Neuronal stem cell (in vitro differentiated cells): ENCODE data around the gene HEY2.

Experiments used
- DNase-seq: peaks from one replicate; pipeline ENCODE4 v3.0.0-alpha.2; 2013; ENCODE audit warnings: low spot score
- H2AFZ ChIP-seq: one replicate; pipeline ENCODE4 v1.6.1; 2013; ENCODE audit warnings: mild to moderate bottlenecking, low read length, inconsistent platforms
- H2AK5ac ChIP-seq: 2 replicates; pipeline ENCODE4 v1.6.1; 2013; ENCODE audit warnings: low read depth, mild to moderate bottlenecking, inconsistent platforms, low read length, moderate library complexity, mixed read lengths
- H2BK120ac ChIP-seq: 2 replicates; pipeline ENCODE4 v1.6.1; 2013; ENCODE audit warnings: low read depth, mild to moderate bottlenecking, inconsistent platforms, low read length, moderate library complexity, mixed read lengths
- H2BK12ac ChIP-seq: one replicate; pipeline ENCODE4 v1.6.1; 2013; ENCODE audit warnings: low read length, inconsistent platforms
- H2BK15ac ChIP-seq: 2 replicates; pipeline ENCODE4 v1.6.1; 2013; ENCODE audit warnings: mild to moderate bottlenecking, low read length, inconsistent platforms, mixed read lengths
- H2BK5ac ChIP-seq: one replicate; pipeline ENCODE4 v1.6.1; 2013; ENCODE audit warnings: inconsistent platforms, mild to moderate bottlenecking, low read length, moderate library complexity
- H3K14ac ChIP-seq: one replicate; pipeline ENCODE4 v1.6.1; 2013; ENCODE audit warnings: low read length, inconsistent platforms
- H3K18ac ChIP-seq: 2 replicates; pipeline ENCODE4 v1.6.1; 2013; ENCODE audit warnings: low read length, inconsistent platforms
- H3K23ac ChIP-seq: 2 replicates; pipeline ENCODE4 v1.6.1; 2013; ENCODE audit warnings: low read depth, mild to moderate bottlenecking, mixed read lengths, low read length, inconsistent platforms; ENCODE audit not compliant: poor library complexity
- H3K27ac ChIP-seq: replicated peaks from 3 replicates; pipeline ENCODE4 v1.5.1; 2013; ENCODE audit warnings: low read length, inconsistent platforms
- H3K27me3 ChIP-seq, 3 experiments: 2 replicates each; pipeline ENCODE4 v1.6.1; 2013; ENCODE audit warnings: low read length in 3 of 3, mild to moderate bottlenecking in 2 of 3, inconsistent platforms in 1 of 3, low read depth in 1 of 3, mixed read lengths in 1 of 3, moderate library complexity in 1 of 3; ENCODE audit not compliant: control insufficient read depth in 3 of 3, insufficient read depth in 3 of 3
- H3K36me3 ChIP-seq, 2 donors: replicated peaks in 1 of 2; 2 replicates each; pipeline ENCODE4 v1.6.1; 2013; ENCODE audit warnings: low read length in 2 of 2; ENCODE audit not compliant: control insufficient read depth in 2 of 2, insufficient read depth in 2 of 2
- H3K4ac ChIP-seq: 2 replicates; pipeline ENCODE4 v1.6.1; 2013; ENCODE audit warnings: inconsistent platforms, mild to moderate bottlenecking, low read length, moderate library complexity
- H3K4me1 ChIP-seq, 2 donors: 1 replicate in 1 of 2; 2 replicates in 1 of 2; pipeline ENCODE4 v1.6.1; 2013; ENCODE audit warnings: low read length in 2 of 2, low read depth in 1 of 2; ENCODE audit not compliant: control insufficient read depth in 2 of 2, insufficient read depth in 1 of 2
- H3K4me2 ChIP-seq: one replicate; pipeline ENCODE4 v1.6.1; 2013; ENCODE audit warnings: mild to moderate bottlenecking, low read length, inconsistent platforms; ENCODE audit not compliant: insufficient read depth, poor library complexity, severe bottlenecking
- H3K4me3 ChIP-seq, 2 donors: 2 replicates each; pipeline ENCODE4 v1.5.1; 2013; ENCODE audit warnings: low read length in 2 of 2, mild to moderate bottlenecking in 2 of 2, inconsistent platforms in 1 of 2, moderate library complexity in 1 of 2
- H3K79me1 ChIP-seq: one replicate; pipeline ENCODE4 v1.6.1; 2013; ENCODE audit warnings: low read depth, mild to moderate bottlenecking, inconsistent platforms, low read length, moderate library complexity
- H3K9ac ChIP-seq: one replicate; pipeline ENCODE4 v1.6.1; 2013; ENCODE audit warnings: mild to moderate bottlenecking, low read depth, low read length, inconsistent platforms; ENCODE audit not compliant: poor library complexity
- H3K9me3 ChIP-seq, 2 donors: replicated peaks in 1 of 2; 2 replicates each; pipeline versions ENCODE3 to v1.6.1; 2013; ENCODE audit warnings: low read length in 2 of 2, mild to moderate bottlenecking in 2 of 2, inconsistent platforms in 1 of 2, low read depth in 1 of 2, mixed read lengths in 1 of 2, moderate library complexity in 1 of 2; ENCODE audit not compliant: control insufficient read depth in 2 of 2, insufficient read depth in 1 of 2
- H4K8ac ChIP-seq: one replicate; pipeline ENCODE4 v1.6.1; 2013; ENCODE audit warnings: low read depth, mild to moderate bottlenecking, inconsistent platforms, low read length, moderate library complexity
- H4K91ac ChIP-seq: one replicate; pipeline ENCODE4 v1.6.1; 2013; ENCODE audit warnings: low read length, low read depth, mild to moderate bottlenecking, inconsistent platforms; ENCODE audit not compliant: poor library complexity
- WGBS, 2 donors: extraction: QIAGEN DNeasy Blood & Tissue Kit; methylation state at CpG; one replicate each; pipeline ENCODE4 v1.1.7; 2013; ENCODE audit warnings: missing lambda C conversion rate in 2 of 2, mixed read lengths in 1 of 2; ENCODE audit not compliant: insufficient read length in 2 of 2, insufficient replicate concordance in 1 of 2; ENCODE audit errors: extremely low coverage in 2 of 2; 5-methylcytosine and 5-hydroxymethylcytosine counted together

The HEY2 gene

DNA sequence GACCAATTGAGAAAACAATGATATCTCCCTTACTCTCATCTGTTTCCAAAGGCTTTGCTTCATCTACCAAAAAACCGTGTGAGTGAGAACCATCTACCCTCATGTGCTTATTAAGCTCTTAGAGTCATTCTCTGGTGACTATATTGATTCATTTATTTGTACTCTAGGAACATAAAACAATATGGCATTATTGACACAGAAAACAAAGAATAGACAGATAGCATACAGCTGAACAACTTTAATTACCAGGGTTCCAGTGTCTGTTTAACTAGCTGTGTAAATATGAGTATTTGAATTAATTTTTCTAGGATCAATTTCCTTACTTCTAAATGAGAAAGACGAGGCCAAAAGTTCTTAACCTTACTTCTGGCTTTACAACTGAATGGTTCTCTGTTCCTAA, 31.3 kb upstream of the HEY2 start:
- Histone ChIP-seq H3K23ac (no peak overlapping the region), H2AK5ac (no peak overlapping the region), H2BK15ac (no peak overlapping the region), H3K4ac (no peak overlapping the region), H3K18ac (no peak overlapping the region), H3K79me1 (no peaks in the 10 kb centered on the region), H4K8ac (no peak overlapping the region), H2AFZ (no peak overlapping the region), H3K27ac (no peak overlapping the region), H3K14ac (no peak overlapping the region), H3K4me3 (no peak overlapping the region), H4K91ac (no peak overlapping the region), H3K27me3 (peaks cover 0 to 58% (median 0%) of the 10 kb centered on the region in 3 experiments), H3K36me3 (no peaks in the 10 kb centered on the region), H3K9me3 (no peaks in the 10 kb centered on the region), H3K4me2 (no peak overlapping the region), H2BK120ac (no peak overlapping the region), H2BK5ac (no peak overlapping the region), H2BK12ac (no peak overlapping the region), H3K9ac (no peak overlapping the region), H3K4me1 (peaks cover 0 to 5% of the 10 kb centered on the region in 2 donors)
- DNase-seq: no peak
- WGBS, 2 donors: no CpG with 5 or more reads among the region's 2 CpGs

DNA sequence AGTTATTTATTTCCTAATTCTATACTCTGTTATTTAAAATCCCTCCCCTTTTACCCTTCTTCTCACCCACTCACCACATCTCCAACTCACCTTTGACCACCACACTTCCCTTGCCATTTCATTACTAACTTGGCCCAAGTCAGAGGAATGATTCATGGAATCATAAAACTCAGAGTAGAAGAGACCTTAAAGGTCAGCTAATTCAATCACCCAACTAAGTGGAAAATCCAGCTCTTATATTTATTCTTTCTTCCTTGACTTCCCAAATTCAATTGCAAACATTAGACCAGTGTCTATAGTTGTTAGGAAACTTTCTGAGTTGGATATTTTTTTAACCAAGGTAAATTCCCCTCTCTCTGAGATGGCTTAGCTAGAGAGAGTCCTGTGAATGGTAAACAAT, 26.5 kb upstream of the HEY2 start:
- Histone ChIP-seq H3K4ac (no peak overlapping the region), H3K4me3 (no peak overlapping the region), H3K4me2 (no peak overlapping the region), H2BK12ac (no peak overlapping the region), H3K27ac (no peak overlapping the region), H2AK5ac (no peak overlapping the region), H3K27me3 (peaks cover 0 to 43% (median 0%) of the 10 kb centered on the region in 3 experiments), H3K18ac (no peak overlapping the region), H3K9me3 (no peaks in the 10 kb centered on the region), H4K91ac (no peak overlapping the region), H2AFZ (no peak overlapping the region), H2BK15ac (no peak overlapping the region), H3K4me1 (no peaks in the 10 kb centered on the region), H4K8ac (no peak overlapping the region), H2BK120ac (no peak overlapping the region), H3K79me1 (no peaks in the 10 kb centered on the region), H3K14ac (no peak overlapping the region), H3K9ac (no peak overlapping the region), H2BK5ac (no peak overlapping the region), H3K36me3 (no peaks in the 10 kb centered on the region), H3K23ac (no peak overlapping the region)
- DNase-seq: no peak

DNA sequence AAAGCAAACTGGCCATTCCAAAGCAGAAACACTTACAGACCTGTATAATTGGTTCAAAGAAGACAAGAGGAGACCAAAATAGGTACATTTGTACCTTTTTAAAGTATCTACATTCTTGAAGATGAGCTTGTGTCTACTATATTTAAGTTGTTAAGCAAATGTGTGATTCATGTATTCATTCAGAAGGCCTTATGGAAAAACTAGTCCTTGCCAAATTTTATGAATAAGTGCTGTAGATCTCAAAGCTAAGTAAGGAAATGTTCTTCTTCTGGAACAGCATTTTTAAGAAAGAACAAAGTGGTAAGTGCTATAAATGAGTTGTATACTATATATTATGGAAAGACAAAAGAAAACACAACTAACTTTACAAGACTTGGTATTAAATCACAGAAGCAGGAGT, 22.2 kb upstream of the HEY2 start:
- peaks cover 0 to 4% of the 10 kb centered on the region in 2 donors for H3K4me1 ChIP-seq
- no peak overlapping the region for H3K27ac ChIP-seq
- no peaks in the 10 kb centered on the region for H3K79me1 ChIP-seq
- no peak overlapping the region for H3K18ac ChIP-seq
- no peak overlapping the region for H2AK5ac ChIP-seq
- H2BK15ac ChIP-seq: no peak overlapping the region
- H3K4me2 ChIP-seq: no peak overlapping the region
- H3K9me3 ChIP-seq: peaks cover 0 to 3% of the 10 kb centered on the region in 2 donors
- H2BK120ac ChIP-seq: no peak overlapping the region
- H4K8ac ChIP-seq: no peak overlapping the region
- no peaks in the 10 kb centered on the region for H3K36me3 ChIP-seq
- no peak overlapping the region for H3K14ac ChIP-seq
- H2AFZ ChIP-seq: no peak overlapping the region
- H3K27me3 ChIP-seq: peaks cover 0 to 51% (median 0%) of the 10 kb centered on the region in 3 experiments
- no peak overlapping the region for H2BK5ac ChIP-seq
- H3K4me3 ChIP-seq: no peak overlapping the region
- no peak overlapping the region for H3K4ac ChIP-seq
- no peak overlapping the region for H3K9ac ChIP-seq
- no peak for DNase-seq
- H2BK12ac ChIP-seq: no peak overlapping the region
- H3K23ac ChIP-seq: no peak overlapping the region
- no peak overlapping the region for H4K91ac ChIP-seq

DNA sequence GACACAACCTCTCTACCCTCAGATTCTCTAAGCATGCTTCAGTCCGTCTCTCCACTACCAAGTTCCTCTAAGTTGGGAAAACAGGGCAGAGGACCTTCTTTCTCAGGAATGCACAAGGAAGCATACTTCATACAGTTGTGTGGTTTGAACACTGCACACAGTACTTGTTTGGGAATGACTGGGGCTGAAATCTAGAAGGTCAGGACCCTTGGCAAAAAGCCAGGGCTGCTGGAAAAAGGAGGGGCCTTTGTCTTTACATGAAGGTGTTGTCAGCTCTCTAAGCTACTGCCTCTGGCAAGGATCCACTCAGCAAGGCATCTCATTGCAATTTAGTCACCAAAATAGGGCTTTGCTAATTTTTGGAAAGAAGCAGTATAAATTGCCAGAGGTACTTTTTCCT, 20.7 kb upstream of the HEY2 start:
- H2AK5ac ChIP-seq: no peak overlapping the region
- H3K79me1 ChIP-seq: no peaks in the 10 kb centered on the region
- H3K4ac ChIP-seq: no peak overlapping the region
- H2BK120ac ChIP-seq: no peak overlapping the region
- H4K91ac ChIP-seq: no peak overlapping the region
- H4K8ac ChIP-seq: no peak overlapping the region
- H2BK5ac ChIP-seq: no peak overlapping the region
- peaks cover 0 to 57% (median 0%) of the 10 kb centered on the region in 3 experiments for H3K27me3 ChIP-seq
- no peak overlapping the region for H3K9ac ChIP-seq
- DNase-seq: no peak
- H3K27ac ChIP-seq: no peak overlapping the region
- no peak overlapping the region for H2AFZ ChIP-seq
- no peak overlapping the region for H3K4me3 ChIP-seq
- H3K23ac ChIP-seq: no peak overlapping the region
- H2BK15ac ChIP-seq: no peak overlapping the region
- no peak overlapping the region for H3K14ac ChIP-seq
- no peak overlapping the region for H2BK12ac ChIP-seq
- H3K36me3 ChIP-seq: no peaks in the 10 kb centered on the region
- H3K4me2 ChIP-seq: no peak overlapping the region
- no CpG with 5 or more reads among the region's 1 CpG for WGBS, 2 donors
- H3K9me3 ChIP-seq: peaks cover 0 to 3% of the 10 kb centered on the region in 2 donors
- peaks cover 0 to 4% of the 10 kb centered on the region in 2 donors for H3K4me1 ChIP-seq
- H3K18ac ChIP-seq: no peak overlapping the region
